Type B pancreatic cell (in vitro differentiated cells): ENCODE data around the gene GPR158. TPM values are rescaled to one million over a fixed set of nuclear protein-coding genes. Genes with fewer than 3 reads are reported as not detected.

ENCODE experiments used
- DNase-seq: peaks from one replicate; pipeline ENCODE4 v3.0.0; 2021; ENCODE audit warnings: mixed read lengths; ENCODE audit not compliant: unreplicated experiment; ENCODE audit errors: extremely low spot score
- H3K27ac Mint-ChIP-seq: 2 replicates; pipeline ENCODE4 v1.8.0; 2021; ENCODE audit warnings: mild to moderate bottlenecking, mixed read lengths
- H3K27me3 Mint-ChIP-seq: 2 replicates; pipeline ENCODE4 v1.8.0; 2021; ENCODE audit warnings: mixed read lengths
- H3K36me3 Mint-ChIP-seq: 2 replicates; pipeline ENCODE4 v1.8.0; 2021; ENCODE audit warnings: mixed read lengths
- H3K4me1 Mint-ChIP-seq: one replicate; pipeline ENCODE4 v1.8.0; 2021; ENCODE audit warnings: mixed read lengths; ENCODE audit not compliant: unreplicated experiment
- H3K4me3 Mint-ChIP-seq: 2 replicates; pipeline ENCODE4 v1.8.0; 2021; ENCODE audit warnings: mild to moderate bottlenecking, mixed read lengths
- H3K9me3 Mint-ChIP-seq: 2 replicates; pipeline ENCODE4 v1.8.0; 2021; ENCODE audit warnings: mixed read lengths
- CTCF ChIP-seq: fragments of 200-600 bp; sonication (generic); conservative IDR thresholded peaks from 2 replicates; pipeline ENCODE4 v1.5.0; 2021; ENCODE audit warnings: antibody characterized with exemption, mild to moderate bottlenecking
- total RNA-seq: library from RNA; stranded (reverse); gene quantifications from 2 replicates; pipeline ENCODE4 v1.2.1, GENCODE V29; 2021; ENCODE audit warnings: low replicate concordance

The GPR158 gene
- total RNA-seq, 1 donor from 2014 or later, result 3.6 TPM

GRCh38 chr10:25493122-25493893 lies 318.5 kb downstream of the GPR158 start:
- Mint-ChIP-seq H3K27ac (no peak overlapping the region), H3K4me1 (peaks cover 20% of the 10 kb centered on the region), H3K9me3 (no peaks in the 10 kb centered on the region), H3K27me3 (no peaks in the 10 kb centered on the region), H3K36me3 (no peaks in the 10 kb centered on the region), H3K4me3 (no peak overlapping the region)
- TF ChIP-seq CTCF, result no peak
- DNase-seq, result no peak

- Mint-ChIP-seq H3K4me3 (no peak overlapping the region), H3K27ac (no peak overlapping the region), H3K9me3 (no peaks in the 10 kb centered on the region), H3K4me1 (peaks cover 37% of the 10 kb centered on the region), H3K27me3 (no peaks in the 10 kb centered on the region), H3K36me3 (no peaks in the 10 kb centered on the region)
- DNase-seq, result no peak
- no peak for TF ChIP-seq CTCF
Measured at GRCh38 chr10:25497246-25497645, 322.4 kb downstream of the GPR158 start.

- Mint-ChIP-seq H3K36me3 (no peaks in the 10 kb centered on the region), H3K27ac (no peak overlapping the region), H3K27me3 (no peaks in the 10 kb centered on the region), H3K4me3 (no peak overlapping the region), H3K9me3 (no peaks in the 10 kb centered on the region), H3K4me1 (peaks cover 34% of the 10 kb centered on the region)
- no peak for TF ChIP-seq CTCF
- no peak for DNase-seq
Measured at GRCh38 chr10:25498645-25499044, 323.8 kb downstream of the GPR158 start.

- H3K4me1 Mint-ChIP-seq, result peaks cover 28% of the 10 kb centered on the region
- no peak for DNase-seq
- H3K27ac Mint-ChIP-seq, result no peak overlapping the region
- no peaks in the 10 kb centered on the region for H3K36me3 Mint-ChIP-seq
- no peak for TF ChIP-seq CTCF
- H3K27me3 Mint-ChIP-seq, result peaks cover 2% of the 10 kb centered on the region
- H3K4me3 Mint-ChIP-seq, result no peak overlapping the region
- H3K9me3 Mint-ChIP-seq, result no peaks in the 10 kb centered on the region
Measured at GRCh38 chr10:25501912-25502311, 327.1 kb downstream of the GPR158 start.

GRCh38 chr10:25502453-25502852 lies 327.7 kb downstream of the GPR158 start:
- no peak for DNase-seq
- H3K27ac Mint-ChIP-seq, result no peak overlapping the region
- TF ChIP-seq CTCF, result no peak
- no peaks in the 10 kb centered on the region for H3K36me3 Mint-ChIP-seq
- no peak overlapping the region for H3K4me3 Mint-ChIP-seq
- peaks cover 31% of the 10 kb centered on the region for H3K4me1 Mint-ChIP-seq
- H3K27me3 Mint-ChIP-seq, result peaks cover 2% of the 10 kb centered on the region
- H3K9me3 Mint-ChIP-seq, result no peaks in the 10 kb centered on the region
